Measurements from ENCODE around the gene WSCD2. TPM values are rescaled to one million over a fixed set of nuclear protein-coding genes. Genes with fewer than 3 reads are reported as not detected.

WSCD2 gene
- total RNA-seq, 1 donor from 2014 or later, result 1.4 TPM

GRCh38 chr12:108185002-108185401, 55.9 kb downstream of the WSCD2 start:
- H3K4me1 Mint-ChIP-seq (ENCODE audit: low read depth, unreplicated experiment), result peaks cover 17% of the 10 kb centered on the region
- H3K4me3 Mint-ChIP-seq (ENCODE audit: unreplicated experiment), result no peak overlapping the region
- TF ChIP-seq CTCF (IDR thresholded peaks at IDR 0.05; ENCODE audit: partially characterized antibody, unreplicated experiment), result no peak
- no peak for DNase-seq
- peaks cover 8% of the 10 kb centered on the region for H3K27me3 Mint-ChIP-seq (ENCODE audit: unreplicated experiment)
- H3K36me3 Mint-ChIP-seq (ENCODE audit: unreplicated experiment), result peaks cover 5% of the 10 kb centered on the region
- H3K9me3 Mint-ChIP-seq (ENCODE audit: unreplicated experiment), result peaks cover 6% of the 10 kb centered on the region
- no peak overlapping the region for H3K27ac Mint-ChIP-seq (ENCODE audit: unreplicated experiment)

GRCh38 chr12:108187831-108188230, 58.7 kb downstream of the WSCD2 start:
- peaks cover 7% of the 10 kb centered on the region for H3K9me3 Mint-ChIP-seq (ENCODE audit: unreplicated experiment)
- peaks cover 17% of the 10 kb centered on the region for H3K4me1 Mint-ChIP-seq (ENCODE audit: low read depth, unreplicated experiment)
- H3K27me3 Mint-ChIP-seq (ENCODE audit: unreplicated experiment), result peaks cover 8% of the 10 kb centered on the region
- peak overlapping the region; percentile 9 for H3K27ac Mint-ChIP-seq (ENCODE audit: unreplicated experiment)
- H3K36me3 Mint-ChIP-seq (ENCODE audit: unreplicated experiment), result peaks cover 5% of the 10 kb centered on the region
- H3K4me3 Mint-ChIP-seq (ENCODE audit: unreplicated experiment), result no peak overlapping the region
- TF ChIP-seq CTCF (IDR thresholded peaks at IDR 0.05; ENCODE audit: partially characterized antibody, unreplicated experiment), result no peak
- DNase-seq, result no peak

- Mint-ChIP-seq H3K9me3 (ENCODE audit: unreplicated experiment) (peaks cover 9% of the 10 kb centered on the region), H3K27me3 (ENCODE audit: unreplicated experiment) (peaks cover 11% of the 10 kb centered on the region), H3K36me3 (ENCODE audit: unreplicated experiment) (peaks cover 5% of the 10 kb centered on the region), H3K4me3 (ENCODE audit: unreplicated experiment) (no peak overlapping the region), H3K4me1 (ENCODE audit: low read depth, unreplicated experiment) (peaks cover 14% of the 10 kb centered on the region), H3K27ac (ENCODE audit: unreplicated experiment) (no peak overlapping the region)
- DNase-seq, result no peak
- TF ChIP-seq CTCF (IDR thresholded peaks at IDR 0.05; ENCODE audit: partially characterized antibody, unreplicated experiment), result no peak
Observed at GRCh38 chr12:108190529-108190928, 61.4 kb downstream of the WSCD2 start.

GRCh38 chr12:108191086-108191485, 62.0 kb downstream of the WSCD2 start:
- Mint-ChIP-seq H3K36me3 (ENCODE audit: unreplicated experiment) (peaks cover 5% of the 10 kb centered on the region), H3K27ac (ENCODE audit: unreplicated experiment) (no peak overlapping the region), H3K4me1 (ENCODE audit: low read depth, unreplicated experiment) (peaks cover 9% of the 10 kb centered on the region), H3K27me3 (ENCODE audit: unreplicated experiment) (peaks cover 12% of the 10 kb centered on the region), H3K4me3 (ENCODE audit: unreplicated experiment) (no peak overlapping the region), H3K9me3 (ENCODE audit: unreplicated experiment) (peaks cover 9% of the 10 kb centered on the region)
- TF ChIP-seq CTCF (IDR thresholded peaks at IDR 0.05; ENCODE audit: partially characterized antibody, unreplicated experiment), result no peak
- no peak for DNase-seq

GRCh38 chr12:108191938-108192337, 62.9 kb downstream of the WSCD2 start:
- DNase-seq, result no peak
- peaks cover 11% of the 10 kb centered on the region for H3K27me3 Mint-ChIP-seq (ENCODE audit: unreplicated experiment)
- H3K4me1 Mint-ChIP-seq (ENCODE audit: low read depth, unreplicated experiment), result peaks cover 5% of the 10 kb centered on the region
- H3K4me3 Mint-ChIP-seq (ENCODE audit: unreplicated experiment), result no peak overlapping the region
- H3K36me3 Mint-ChIP-seq (ENCODE audit: unreplicated experiment), result peaks cover 5% of the 10 kb centered on the region
- no peak overlapping the region for H3K27ac Mint-ChIP-seq (ENCODE audit: unreplicated experiment)
- TF ChIP-seq CTCF (IDR thresholded peaks at IDR 0.05; ENCODE audit: partially characterized antibody, unreplicated experiment), result no peak
- H3K9me3 Mint-ChIP-seq (ENCODE audit: unreplicated experiment), result peaks cover 9% of the 10 kb centered on the region
